Mucosa of gallbladder (tissue), 1 donor: Measurements from ENCODE around the gene PLAGL1. TPM values are rescaled to one million over a fixed set of nuclear protein-coding genes. Genes with fewer than 3 reads are reported as not detected.

Experiments used
- DNase-seq: peaks from one replicate; pipeline ENCODE4 v3.0.0-alpha.2; 2020; ENCODE audit warnings: low spot score
- total RNA-seq: library from RNA; stranded (reverse); gene quantifications from one replicate; pipeline ENCODE4 v1.2.1, GENCODE V29; 2021
- donor health status: DM: no; HTN: no; CAD: no.

PLAGL1 gene
- total RNA-seq, 1 donor from 2014 or later, result 25.3 TPM

DNA sequence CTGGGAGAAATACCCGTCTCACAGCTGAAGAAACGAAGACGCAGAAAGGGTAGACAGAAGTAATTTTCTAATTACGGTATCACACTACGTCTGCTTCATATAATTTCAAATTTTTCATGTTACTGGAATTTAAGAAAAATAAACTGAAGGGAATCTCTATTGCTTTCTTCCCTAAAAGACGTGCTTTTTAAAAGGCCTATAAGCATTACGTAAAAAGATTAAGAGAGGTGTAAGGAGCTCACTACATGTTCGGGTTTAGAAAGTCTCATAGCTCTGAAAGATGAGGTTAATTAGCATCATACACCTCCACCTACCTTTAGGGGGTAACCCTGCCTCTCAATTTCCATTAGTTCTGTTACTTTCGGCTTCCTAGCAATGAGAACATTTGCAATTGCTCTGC lies 787 bp upstream of the PLAGL1 start:
- DNase-seq, result no peak

DNA sequence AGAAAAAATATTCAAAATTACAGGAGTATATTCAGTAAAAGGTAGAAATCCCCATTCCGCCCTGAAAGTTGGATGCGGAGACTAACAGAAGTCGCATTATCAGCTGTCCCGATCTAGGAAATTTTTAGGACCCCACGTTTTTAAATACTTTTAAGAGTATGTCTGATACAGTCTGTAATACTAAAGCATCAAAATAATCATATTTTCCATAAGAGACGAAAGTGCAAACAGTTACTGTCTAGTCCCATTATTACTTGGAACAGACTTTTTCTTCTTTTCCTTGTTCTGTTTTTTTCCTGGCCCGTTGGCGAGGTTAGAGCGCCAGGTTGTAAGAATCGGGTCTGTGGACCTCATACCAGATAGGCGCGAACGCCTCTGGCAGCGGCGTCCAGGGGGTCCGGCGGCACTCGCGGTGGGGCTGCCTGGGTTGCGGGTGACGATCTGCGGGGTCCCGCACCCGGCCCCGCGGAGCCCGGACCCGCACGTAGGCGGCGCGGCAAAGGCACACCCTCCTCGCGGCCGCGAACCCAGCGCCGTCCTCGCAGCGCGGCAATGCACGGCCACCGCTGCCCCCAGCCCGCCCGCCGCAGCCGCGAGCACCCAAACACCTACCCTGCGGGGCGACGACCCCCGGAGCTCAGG lies 460 bp downstream of the PLAGL1 start:
- DNase-seq, result no peak

DNA sequence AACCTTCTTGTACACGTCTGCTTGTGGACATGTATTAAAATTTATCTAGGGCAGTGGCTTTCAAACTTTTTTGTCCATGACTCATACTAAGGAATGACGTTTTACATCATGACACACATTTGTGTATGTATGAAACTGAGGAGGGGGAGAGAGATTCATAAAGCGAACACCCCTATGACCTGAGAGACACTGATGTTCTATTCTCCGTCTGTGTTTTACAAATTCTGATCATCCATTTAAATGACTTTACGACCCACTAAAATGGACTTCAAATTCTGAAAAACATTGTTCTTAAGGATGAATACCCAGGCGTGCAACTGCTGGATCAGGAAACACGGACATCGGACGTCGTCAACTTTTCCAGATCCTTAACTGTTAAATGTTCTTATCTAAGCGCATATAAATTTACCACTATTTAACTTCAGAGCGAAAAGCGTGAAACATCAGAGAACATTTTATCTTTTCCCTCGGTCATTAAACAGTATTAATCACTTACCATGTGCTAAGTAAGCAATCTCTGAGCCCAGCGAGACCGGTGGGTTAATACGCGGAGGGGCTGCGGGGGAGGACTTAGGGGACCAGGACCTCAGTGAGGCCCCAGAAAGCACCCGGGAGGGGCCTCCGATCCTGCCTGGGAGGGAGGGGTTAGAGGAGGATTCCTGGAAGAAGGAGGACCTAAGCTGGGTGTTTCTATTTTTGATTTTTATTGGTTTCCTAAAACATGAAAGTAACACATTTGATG lies 1.2 kb downstream of the PLAGL1 start:
- no peak for DNase-seq

DNA sequence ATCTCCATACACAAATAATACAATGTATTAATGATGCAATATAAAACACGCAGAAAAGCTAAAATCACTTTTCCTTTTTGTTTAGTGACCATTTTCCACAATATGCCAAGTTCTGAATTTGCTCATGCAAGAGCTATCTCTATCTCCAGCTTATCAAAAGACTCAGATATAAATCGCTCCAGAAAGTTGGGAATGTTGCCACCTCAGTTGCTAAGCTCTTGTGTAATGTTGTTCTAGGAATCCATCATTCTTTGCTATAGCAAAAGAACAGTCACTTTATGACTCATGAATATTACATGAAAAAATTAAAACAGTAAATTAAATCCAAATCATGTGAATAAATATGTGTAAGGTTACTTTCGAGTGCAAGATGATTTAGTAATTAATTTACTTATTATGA lies 8.7 kb downstream of the PLAGL1 start:
- no peak for DNase-seq

DNA sequence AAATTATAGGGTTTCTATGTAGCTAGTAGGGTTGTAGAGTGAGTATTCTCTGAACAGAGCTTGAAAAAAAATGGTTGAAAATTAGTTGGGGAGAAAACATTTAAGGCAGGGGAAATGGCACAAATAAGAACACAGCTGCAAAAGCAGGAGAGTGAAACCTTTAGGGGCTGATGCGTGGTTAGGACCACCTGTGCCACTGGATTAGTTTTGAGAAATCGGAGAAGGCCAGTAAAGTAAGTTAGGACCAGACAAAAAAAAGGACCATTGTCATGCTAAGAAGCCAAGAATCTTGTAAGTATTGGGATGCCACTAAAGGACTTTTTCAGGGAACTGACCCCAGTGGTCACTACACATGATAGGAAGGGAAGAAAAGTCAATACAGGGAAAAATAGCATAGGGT lies 9.4 kb downstream of the PLAGL1 start:
- DNase-seq, result no peak

DNA sequence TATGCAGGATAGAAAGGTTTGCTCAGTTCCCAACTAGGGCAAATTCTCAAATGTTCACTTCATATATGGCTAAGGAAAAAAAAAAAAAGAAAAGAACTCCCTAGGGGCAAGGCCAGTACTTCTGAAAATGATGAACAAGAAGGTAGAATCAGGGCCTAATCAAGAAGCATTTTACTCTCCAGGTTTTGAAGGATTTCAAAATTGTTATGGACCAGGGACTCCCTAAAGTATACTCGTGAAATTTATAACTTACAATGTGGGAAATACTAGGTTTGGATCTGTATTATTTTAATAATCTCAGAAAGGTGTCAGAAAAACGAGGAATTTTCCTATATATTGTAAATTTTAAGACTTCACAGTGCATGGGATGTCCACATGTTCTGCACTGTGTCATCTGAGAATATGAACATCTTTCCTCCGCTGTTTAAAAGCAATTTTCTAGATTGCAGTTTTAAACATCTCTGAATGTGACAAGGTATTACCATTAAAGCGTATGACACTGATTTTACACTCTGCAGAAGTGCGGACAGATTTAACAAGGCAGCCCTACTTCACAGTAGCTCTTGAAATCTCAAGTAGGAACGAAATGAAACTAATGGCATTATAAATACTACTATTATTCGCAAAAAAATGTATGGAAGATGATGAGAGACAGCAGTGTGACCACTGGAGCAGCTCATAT lies 14.0 kb downstream of the PLAGL1 start:
- DNase-seq, result no peak

DNA sequence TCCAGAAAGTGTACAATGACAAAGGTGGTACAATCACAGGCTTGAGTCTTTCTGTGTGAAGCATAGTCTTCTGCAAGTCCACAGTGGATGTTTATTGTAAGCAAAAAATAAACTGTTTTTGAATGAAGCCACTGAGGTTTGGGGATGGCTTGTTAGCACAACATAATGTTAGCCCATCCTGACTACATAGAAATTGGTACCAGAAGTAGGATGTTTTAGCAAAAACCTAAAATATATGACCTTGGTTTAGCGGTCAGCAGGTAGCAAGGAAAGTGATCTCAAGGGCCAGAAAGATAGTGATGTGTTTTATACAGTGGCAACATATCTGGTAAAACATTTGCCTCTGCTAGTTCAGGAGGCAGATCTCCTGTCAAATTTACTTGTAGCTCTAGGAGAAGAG lies 15.8 kb downstream of the PLAGL1 start:
- DNase-seq, result no peak

DNA sequence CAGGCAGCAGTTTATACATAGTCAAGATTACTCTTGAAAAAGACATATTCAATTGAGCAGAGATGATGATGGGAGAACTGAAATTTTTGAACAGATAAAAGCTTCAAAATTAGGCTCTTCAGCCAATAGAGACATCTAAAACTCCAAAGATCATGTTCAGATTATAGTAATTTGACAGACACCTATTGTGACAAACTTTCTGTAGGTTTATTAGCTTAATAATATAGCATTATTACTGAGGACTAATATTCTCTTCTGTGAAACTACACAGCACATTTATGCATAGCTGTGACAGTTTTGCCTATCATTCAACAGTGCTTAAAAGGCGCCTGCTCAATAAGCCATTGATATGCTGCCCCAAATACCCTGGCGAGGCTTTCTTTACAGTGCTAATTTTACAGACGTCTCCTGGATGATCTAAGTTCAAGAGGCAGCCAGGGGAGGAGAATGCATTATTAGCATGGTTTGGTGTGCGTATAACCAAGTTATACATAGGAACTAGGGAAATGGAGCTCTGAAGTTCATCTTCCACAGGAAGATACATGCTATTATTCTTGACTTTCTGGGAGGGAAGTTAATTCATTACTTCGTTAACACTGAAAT lies 21.5 kb downstream of the PLAGL1 start:
- DNase-seq, result no peak

DNA sequence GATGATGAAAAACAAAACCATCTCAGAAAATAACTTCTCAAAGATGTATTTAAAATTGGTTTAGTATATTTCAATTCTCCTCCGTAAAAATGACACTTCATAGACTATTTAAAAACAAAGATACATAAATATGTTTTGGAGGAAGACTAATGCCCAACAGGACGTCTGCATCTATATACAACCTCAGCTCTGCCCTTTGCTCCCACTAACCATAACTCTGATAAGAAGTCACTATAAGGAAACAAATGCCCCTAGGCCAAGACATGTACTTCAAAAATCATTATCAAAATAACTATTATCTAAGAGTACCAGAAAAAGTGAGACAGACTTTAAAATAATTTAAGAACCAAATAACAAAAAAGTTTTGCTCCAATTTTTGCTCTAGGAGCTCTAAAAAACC lies 23.4 kb downstream of the PLAGL1 start:
- DNase-seq, result no peak

DNA sequence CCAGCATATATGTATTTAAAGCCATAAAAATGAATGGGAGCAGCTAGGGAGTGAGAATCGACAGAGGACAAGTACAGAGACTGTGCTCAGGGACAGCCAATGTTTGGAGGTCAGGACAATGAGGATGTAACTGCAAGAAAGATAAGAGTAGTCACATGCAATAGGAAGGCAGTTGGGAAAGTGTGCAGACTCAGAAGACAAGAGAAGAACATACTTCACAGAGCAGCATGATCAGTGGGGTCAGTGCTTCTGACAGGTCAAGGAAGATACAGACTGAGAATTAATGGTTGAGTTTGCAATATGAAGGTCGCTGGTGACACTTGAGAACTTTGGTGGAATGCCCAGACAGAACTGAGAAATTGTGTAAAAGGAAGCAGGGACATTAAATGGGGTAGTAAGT lies 25.1 kb downstream of the PLAGL1 start:
- no peak for DNase-seq

DNA sequence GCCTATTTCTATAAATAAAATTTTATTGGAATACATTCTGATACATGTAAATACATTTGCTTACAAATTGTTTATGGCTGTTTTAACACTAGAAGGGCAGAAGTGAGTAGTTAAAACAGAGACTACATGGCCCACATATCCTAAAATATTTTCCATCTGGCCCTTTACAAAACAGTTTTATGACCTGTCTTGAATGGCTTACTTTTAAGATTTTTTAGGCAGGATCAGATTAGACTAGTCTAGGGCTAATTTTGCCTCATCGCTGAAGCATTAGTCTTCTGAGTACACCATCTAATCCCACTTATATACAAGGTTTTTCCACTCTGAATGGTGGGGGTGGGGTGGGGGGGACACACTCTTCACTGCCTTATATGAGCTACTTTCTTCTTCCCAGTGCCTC lies 27.1 kb downstream of the PLAGL1 start:
- no peak for DNase-seq

DNA sequence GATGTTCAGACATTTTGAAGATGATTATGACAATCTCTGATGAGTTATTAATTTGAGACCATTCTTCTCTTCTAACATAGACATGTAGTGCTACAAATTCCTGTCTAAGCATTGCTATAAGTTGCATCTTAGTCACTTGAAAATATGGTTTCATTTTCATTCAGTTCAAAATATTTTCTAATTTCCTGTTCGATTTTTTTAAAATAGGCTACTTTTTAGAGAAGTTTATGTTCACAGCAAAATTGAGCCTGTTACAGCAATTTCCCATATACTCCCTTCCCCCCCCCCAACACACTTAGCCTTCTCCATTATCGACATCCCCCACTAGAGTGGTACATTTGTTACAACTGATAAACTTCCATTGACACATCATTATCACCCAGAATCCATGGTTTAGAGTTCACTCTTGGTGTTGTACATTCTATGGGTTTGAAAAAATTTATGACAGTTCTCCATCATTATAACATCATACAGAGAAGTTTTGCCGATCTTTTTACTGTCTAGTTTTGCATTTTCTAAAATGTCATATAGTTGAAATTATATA lies 31.2 kb downstream of the PLAGL1 start:
- DNase-seq, result no peak

DNA sequence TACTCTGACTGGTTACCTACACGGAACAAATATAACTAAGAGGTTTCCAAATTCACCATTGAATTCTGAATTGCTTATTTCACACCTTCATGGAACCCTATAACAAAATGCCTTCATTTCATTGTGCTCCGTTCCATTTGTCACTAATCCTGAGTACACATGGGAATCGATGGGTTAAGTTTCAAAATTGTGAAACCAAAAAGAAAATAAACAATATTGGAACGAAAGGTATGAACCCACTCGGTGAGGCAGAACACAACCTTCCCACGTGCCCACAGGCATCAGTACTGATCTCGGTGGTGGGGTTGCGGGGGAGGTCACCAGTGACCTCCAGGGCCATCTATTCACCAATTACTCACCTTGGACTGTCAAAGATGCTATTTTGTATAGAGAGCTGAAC lies 34.0 kb downstream of the PLAGL1 start:
- no peak for DNase-seq

DNA sequence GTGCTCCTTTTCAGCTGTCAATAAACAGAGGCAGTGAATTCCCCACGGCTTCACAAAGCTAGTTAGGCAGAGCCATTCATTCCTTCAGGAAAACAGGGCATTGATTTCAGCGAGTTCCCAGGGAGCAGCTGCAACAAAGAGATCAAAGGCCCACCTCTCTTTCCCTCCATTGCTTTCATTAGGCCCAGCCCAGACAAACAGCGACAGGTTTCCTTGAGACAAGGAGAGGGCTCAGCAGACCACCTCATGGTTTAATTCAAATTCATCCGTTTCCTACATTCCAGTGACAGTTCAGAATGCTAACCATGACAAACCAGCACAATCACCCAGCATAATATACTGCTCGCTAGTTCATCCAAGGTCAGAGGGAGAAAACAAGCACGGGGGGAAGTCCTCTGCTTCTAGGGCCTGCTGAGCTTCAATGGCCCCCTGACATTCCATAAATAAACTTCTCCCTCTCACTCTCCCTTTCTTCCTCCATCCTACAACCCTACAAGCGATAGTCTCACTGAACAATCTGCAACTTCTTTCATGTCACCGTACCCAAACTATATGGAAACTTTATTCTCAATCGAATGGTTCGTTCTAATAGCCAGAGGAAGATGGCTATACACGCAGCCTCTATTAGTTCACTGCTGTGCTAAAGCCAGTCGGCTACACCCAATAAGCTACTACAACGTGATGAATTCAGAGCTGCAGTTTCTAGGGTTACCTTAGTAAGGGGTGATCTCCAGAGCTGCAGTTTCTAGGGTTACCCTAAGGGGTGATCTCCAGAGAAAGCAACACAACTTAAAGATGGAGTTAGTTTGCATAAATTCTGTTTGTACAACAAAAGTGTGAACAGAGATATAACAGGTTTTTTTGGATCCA lies 34.7 kb downstream of the PLAGL1 start:
- DNase-seq, result no peak

DNA sequence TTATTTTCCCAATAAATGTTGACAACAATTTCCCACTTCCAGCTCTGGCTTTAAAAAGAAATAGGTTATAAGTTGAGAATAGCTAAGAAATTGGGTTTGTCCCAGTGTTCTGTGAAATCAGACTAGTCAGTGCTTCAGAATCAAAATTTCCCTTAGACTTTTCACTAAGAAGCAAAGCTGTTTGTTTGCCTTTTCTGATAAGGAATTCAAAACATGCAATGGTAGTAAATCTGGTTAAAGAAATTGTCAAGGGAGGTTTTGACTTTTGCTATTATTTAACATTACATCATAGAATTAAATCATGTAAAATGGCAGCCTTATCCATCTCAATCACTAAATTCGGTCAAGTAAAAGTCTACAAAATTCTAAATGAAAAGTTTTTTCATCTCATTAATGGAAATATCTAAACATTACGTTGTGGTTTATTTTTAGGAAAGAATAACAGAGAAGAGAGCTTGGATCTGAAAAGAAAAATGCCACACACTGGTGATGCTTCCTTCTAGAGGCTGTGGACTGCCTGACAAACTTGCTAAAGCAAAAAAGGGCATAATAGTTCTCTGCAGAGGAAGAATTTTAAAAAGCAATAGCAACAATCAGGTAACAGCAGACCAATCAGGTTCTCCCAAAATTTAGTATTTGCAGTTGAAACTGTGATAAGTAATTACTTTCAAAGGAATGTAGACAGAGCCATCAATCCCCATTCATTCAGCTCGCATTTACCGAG lies 36.4 kb downstream of the PLAGL1 start:
- DNase-seq, result no peak

DNA sequence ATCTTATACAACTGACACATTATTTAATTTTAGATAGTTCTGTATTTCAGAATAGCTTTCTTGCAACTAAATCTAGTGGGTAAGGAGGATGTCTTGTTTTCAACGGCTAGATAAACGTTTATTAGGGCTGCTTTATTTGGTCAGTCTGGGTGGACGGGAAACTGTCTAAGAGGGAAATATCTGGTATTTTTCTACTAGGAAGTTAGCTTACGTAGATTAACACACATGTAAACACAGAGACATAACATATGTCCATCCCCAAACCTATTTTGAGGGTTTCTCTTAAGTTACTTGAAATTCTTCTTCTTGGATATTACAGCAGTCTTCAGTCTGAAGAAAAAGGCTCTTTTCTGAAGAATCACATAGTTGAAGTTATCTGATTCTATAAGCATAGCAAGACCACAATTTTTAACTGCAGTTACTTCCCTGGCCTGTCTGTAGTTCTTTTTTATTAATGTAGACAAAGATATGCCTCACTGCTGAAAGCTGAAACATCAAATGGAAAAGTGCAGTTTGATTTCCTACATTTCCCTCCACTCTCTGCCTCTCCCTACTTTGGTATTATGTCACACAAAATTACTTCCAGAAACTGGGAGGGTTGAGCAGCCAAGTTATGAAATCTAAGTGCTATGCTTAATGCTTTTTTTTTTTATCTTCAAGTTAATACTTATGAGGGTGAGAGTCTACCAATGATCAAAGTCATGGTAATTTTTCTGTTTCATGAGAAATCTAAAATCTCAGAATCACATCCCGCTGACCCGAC lies 37.4 kb downstream of the PLAGL1 start:
- DNase-seq, result no peak

DNA sequence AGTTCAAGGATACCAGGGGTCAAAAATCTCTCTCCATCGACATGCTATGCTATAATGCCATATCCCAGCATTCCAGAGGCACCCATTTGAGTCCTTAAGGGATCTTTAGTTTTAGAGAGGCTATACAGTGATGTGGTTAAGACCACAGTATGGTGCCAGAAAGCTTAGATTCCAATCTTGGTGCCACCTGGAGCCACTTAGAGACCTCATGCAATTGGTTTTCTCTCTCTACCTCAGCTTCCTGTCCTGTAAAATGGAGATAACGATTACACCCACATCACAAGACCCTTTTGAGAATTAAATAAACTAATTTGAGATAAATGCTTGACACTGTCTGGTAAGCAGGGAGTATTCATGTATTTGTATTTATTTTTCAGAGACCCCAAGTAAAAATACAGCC lies 39.0 kb downstream of the PLAGL1 start:
- no peak for DNase-seq

DNA sequence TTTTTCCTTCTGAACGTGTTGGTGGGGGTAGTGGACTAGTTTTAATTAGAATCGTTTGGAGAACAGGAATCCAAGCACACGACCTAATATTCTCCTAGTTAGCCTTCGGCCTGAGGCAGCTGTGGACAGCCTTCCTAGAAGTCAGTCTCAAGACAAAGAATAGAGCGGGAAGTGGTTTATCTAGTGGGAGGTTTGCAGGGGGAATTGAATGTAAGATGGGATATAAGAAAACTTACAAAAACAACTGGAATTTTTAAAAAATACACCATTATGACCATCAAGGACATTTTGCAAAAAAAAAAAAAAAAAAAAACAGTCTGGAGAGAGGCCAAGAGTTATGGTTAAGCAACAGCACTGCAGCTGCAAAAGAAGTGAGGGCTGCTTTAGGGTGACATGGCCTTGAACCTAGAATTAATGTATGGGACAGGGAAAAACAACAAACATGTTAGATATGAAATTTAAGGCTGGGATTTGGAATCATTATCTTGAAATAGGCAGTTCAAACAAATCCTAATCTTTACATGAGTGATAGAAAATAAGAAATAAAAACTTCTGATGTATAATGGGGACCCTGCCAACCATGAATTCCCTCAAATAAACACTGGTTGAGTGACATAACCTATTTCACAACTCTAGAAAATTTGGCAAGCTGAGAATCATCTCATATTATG lies 40.2 kb downstream of the PLAGL1 start:
- DNase-seq, result no peak

DNA sequence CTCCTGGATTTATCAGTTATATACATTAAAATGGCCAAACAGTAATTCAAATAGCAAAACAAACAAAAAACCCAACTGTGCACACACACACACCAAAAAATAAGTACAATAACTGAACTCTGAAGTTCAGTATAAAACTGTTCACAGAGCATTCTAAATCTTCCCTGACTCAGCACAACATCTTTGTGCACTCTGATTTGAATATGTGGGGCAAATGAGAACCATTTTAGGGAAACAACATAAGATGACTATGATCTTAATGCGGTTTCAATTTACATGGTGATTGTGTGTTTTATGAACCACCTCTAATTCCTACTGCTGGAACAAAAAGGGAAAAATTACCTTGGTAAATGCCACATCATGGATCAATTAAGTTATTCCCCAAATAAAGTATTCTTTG lies 41.7 kb downstream of the PLAGL1 start:
- DNase-seq, result no peak
